Neuronal stem cell (in vitro differentiated cells): ENCODE data around the gene RPN2.
A peak's percentile ranks its signal among the peaks of the same experiment; 100 is the strongest.

Source experiments
- DNase-seq: peaks from one replicate; pipeline ENCODE4 v3.0.0-alpha.2; 2013; ENCODE audit warnings: low spot score
- H2AFZ ChIP-seq: one replicate; pipeline ENCODE4 v1.6.1; 2013; ENCODE audit warnings: mild to moderate bottlenecking, low read length, inconsistent platforms
- H2AK5ac ChIP-seq: 2 replicates; pipeline ENCODE4 v1.6.1; 2013; ENCODE audit warnings: low read depth, mild to moderate bottlenecking, inconsistent platforms, low read length, moderate library complexity, mixed read lengths
- H2BK120ac ChIP-seq: 2 replicates; pipeline ENCODE4 v1.6.1; 2013; ENCODE audit warnings: low read depth, mild to moderate bottlenecking, inconsistent platforms, low read length, moderate library complexity, mixed read lengths
- H2BK12ac ChIP-seq: one replicate; pipeline ENCODE4 v1.6.1; 2013; ENCODE audit warnings: low read length, inconsistent platforms
- H2BK15ac ChIP-seq: 2 replicates; pipeline ENCODE4 v1.6.1; 2013; ENCODE audit warnings: mild to moderate bottlenecking, low read length, inconsistent platforms, mixed read lengths
- H2BK5ac ChIP-seq: one replicate; pipeline ENCODE4 v1.6.1; 2013; ENCODE audit warnings: inconsistent platforms, mild to moderate bottlenecking, low read length, moderate library complexity
- H3K14ac ChIP-seq: one replicate; pipeline ENCODE4 v1.6.1; 2013; ENCODE audit warnings: low read length, inconsistent platforms
- H3K18ac ChIP-seq: 2 replicates; pipeline ENCODE4 v1.6.1; 2013; ENCODE audit warnings: low read length, inconsistent platforms
- H3K23ac ChIP-seq: 2 replicates; pipeline ENCODE4 v1.6.1; 2013; ENCODE audit warnings: low read depth, mild to moderate bottlenecking, mixed read lengths, low read length, inconsistent platforms; ENCODE audit not compliant: poor library complexity
- H3K27ac ChIP-seq: replicated peaks from 3 replicates; pipeline ENCODE4 v1.5.1; 2013; ENCODE audit warnings: low read length, inconsistent platforms
- H3K27me3 ChIP-seq, 3 experiments: 2 replicates each; pipeline ENCODE4 v1.6.1; 2013; ENCODE audit warnings: low read length in 3 of 3, mild to moderate bottlenecking in 2 of 3, inconsistent platforms in 1 of 3, low read depth in 1 of 3, mixed read lengths in 1 of 3, moderate library complexity in 1 of 3; ENCODE audit not compliant: control insufficient read depth in 3 of 3, insufficient read depth in 3 of 3
- H3K36me3 ChIP-seq, 2 donors: replicated peaks in 1 of 2; 2 replicates each; pipeline ENCODE4 v1.6.1; 2013; ENCODE audit warnings: low read length in 2 of 2; ENCODE audit not compliant: control insufficient read depth in 2 of 2, insufficient read depth in 2 of 2
- H3K4ac ChIP-seq: 2 replicates; pipeline ENCODE4 v1.6.1; 2013; ENCODE audit warnings: inconsistent platforms, mild to moderate bottlenecking, low read length, moderate library complexity
- H3K4me1 ChIP-seq, 2 donors: 1 replicate in 1 of 2; 2 replicates in 1 of 2; pipeline ENCODE4 v1.6.1; 2013; ENCODE audit warnings: low read length in 2 of 2, low read depth in 1 of 2; ENCODE audit not compliant: control insufficient read depth in 2 of 2, insufficient read depth in 1 of 2
- H3K4me2 ChIP-seq: one replicate; pipeline ENCODE4 v1.6.1; 2013; ENCODE audit warnings: mild to moderate bottlenecking, low read length, inconsistent platforms; ENCODE audit not compliant: insufficient read depth, poor library complexity, severe bottlenecking
- H3K4me3 ChIP-seq, 2 donors: 2 replicates each; pipeline ENCODE4 v1.5.1; 2013; ENCODE audit warnings: low read length in 2 of 2, mild to moderate bottlenecking in 2 of 2, inconsistent platforms in 1 of 2, moderate library complexity in 1 of 2
- H3K79me1 ChIP-seq: one replicate; pipeline ENCODE4 v1.6.1; 2013; ENCODE audit warnings: low read depth, mild to moderate bottlenecking, inconsistent platforms, low read length, moderate library complexity
- H3K9ac ChIP-seq: one replicate; pipeline ENCODE4 v1.6.1; 2013; ENCODE audit warnings: mild to moderate bottlenecking, low read depth, low read length, inconsistent platforms; ENCODE audit not compliant: poor library complexity
- H3K9me3 ChIP-seq, 2 donors: replicated peaks in 1 of 2; 2 replicates each; pipeline versions ENCODE3 to v1.6.1; 2013; ENCODE audit warnings: low read length in 2 of 2, mild to moderate bottlenecking in 2 of 2, inconsistent platforms in 1 of 2, low read depth in 1 of 2, mixed read lengths in 1 of 2, moderate library complexity in 1 of 2; ENCODE audit not compliant: control insufficient read depth in 2 of 2, insufficient read depth in 1 of 2
- H4K8ac ChIP-seq: one replicate; pipeline ENCODE4 v1.6.1; 2013; ENCODE audit warnings: low read depth, mild to moderate bottlenecking, inconsistent platforms, low read length, moderate library complexity
- H4K91ac ChIP-seq: one replicate; pipeline ENCODE4 v1.6.1; 2013; ENCODE audit warnings: low read length, low read depth, mild to moderate bottlenecking, inconsistent platforms; ENCODE audit not compliant: poor library complexity
- WGBS, 2 donors: extraction: QIAGEN DNeasy Blood & Tissue Kit; methylation state at CpG; one replicate each; pipeline ENCODE4 v1.1.7; 2013; ENCODE audit warnings: missing lambda C conversion rate in 2 of 2, mixed read lengths in 1 of 2; ENCODE audit not compliant: insufficient read length in 2 of 2, insufficient replicate concordance in 1 of 2; ENCODE audit errors: extremely low coverage in 2 of 2; 5-methylcytosine and 5-hydroxymethylcytosine counted together

Gene RPN2

GRCh38 chr20:37259031-37259430 lies 79.9 kb downstream of the RPN2 start:
- Histone ChIP-seq H2BK15ac (no peak overlapping the region), H3K4me3 (no peak overlapping the region), H3K14ac (no peak overlapping the region), H2AK5ac (peak overlapping the region; percentile 29), H3K23ac (no peak overlapping the region), H2BK5ac (peak overlapping the region; percentile 83), H3K4me2 (no peak overlapping the region), H3K36me3 (no peaks in the 10 kb centered on the region), H3K27ac (peak overlapping the region; percentile 86), H3K4me1 (peaks cover 14 to 32% of the 10 kb centered on the region in 2 donors), H4K91ac (no peak overlapping the region), H3K4ac (no peak overlapping the region), H4K8ac (no peak overlapping the region), H2BK12ac (no peak overlapping the region), H3K18ac (peak overlapping the region; percentile 73), H3K27me3 (no peaks in the 10 kb centered on the region), H2AFZ (peak overlapping the region; percentile 83), H3K9me3 (peaks cover 2 to 4% of the 10 kb centered on the region in 2 donors), H3K79me1 (no peaks in the 10 kb centered on the region), H3K9ac (no peak overlapping the region), H2BK120ac (peak overlapping the region; percentile 12)
- DNase-seq: no peak
- no CpG with 5 or more reads among the region's 11 CpGs for WGBS, 2 donors

DNA sequence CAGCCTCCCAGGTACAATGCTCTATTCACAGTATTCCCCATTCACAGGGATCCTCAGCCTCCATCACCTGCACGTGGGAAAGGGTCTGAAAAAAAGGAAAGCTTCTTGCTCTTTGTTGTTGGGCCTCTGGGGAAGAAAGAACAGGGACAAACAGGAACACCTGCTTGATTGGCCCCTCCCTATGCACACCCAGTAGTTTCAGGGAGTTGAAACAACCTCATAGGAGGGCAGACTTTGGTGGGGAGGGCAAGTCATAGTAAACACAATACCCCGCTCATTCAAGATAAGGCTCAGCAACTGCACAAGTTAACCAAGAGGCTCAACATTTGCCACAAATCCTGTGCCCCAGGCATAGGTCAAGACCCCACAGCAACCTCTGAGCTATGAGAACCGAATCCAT lies 80.7 kb downstream of the RPN2 start:
- Histone ChIP-seq H3K23ac (no peak overlapping the region), H3K27ac (peak overlapping the region; percentile 86), H2BK5ac (peak overlapping the region; percentile 83), H2AK5ac (peak overlapping the region; percentile 29), H3K14ac (no peak overlapping the region), H3K4me3 (no peak overlapping the region), H3K4me1 (peaks cover 14 to 32% of the 10 kb centered on the region in 2 donors), H2BK15ac (no peak overlapping the region), H3K79me1 (no peaks in the 10 kb centered on the region), H3K4me2 (no peak overlapping the region), H3K36me3 (no peaks in the 10 kb centered on the region), H3K4ac (no peak overlapping the region), H3K18ac (no peak overlapping the region), H2AFZ (peak overlapping the region; percentile 83), H3K27me3 (no peaks in the 10 kb centered on the region), H2BK120ac (no peak overlapping the region), H2BK12ac (no peak overlapping the region), H4K91ac (no peak overlapping the region), H3K9ac (no peak overlapping the region), H4K8ac (no peak overlapping the region), H3K9me3 (no peaks in the 10 kb centered on the region)
- no peak for DNase-seq
- no CpG with 5 or more reads among the region's 3 CpGs for WGBS, 2 donors

- Histone ChIP-seq H3K4me3 (no peak overlapping the region), H3K14ac (no peak overlapping the region), H2AFZ (peak overlapping the region; percentile 18), H2BK15ac (no peak overlapping the region), H3K79me1 (no peaks in the 10 kb centered on the region), H3K9me3 (no peaks in the 10 kb centered on the region), H3K27ac (no peak overlapping the region), H3K27me3 (no peaks in the 10 kb centered on the region), H2BK12ac (no peak overlapping the region), H2BK120ac (no peak overlapping the region), H4K91ac (no peak overlapping the region), H4K8ac (no peak overlapping the region), H3K23ac (no peak overlapping the region), H3K4me2 (no peak overlapping the region), H2BK5ac (peak overlapping the region; percentile 55), H3K4me1 (peaks cover 14 to 32% of the 10 kb centered on the region in 2 donors), H3K36me3 (no peaks in the 10 kb centered on the region), H3K18ac (peak overlapping the region; percentile 31), H3K9ac (no peak overlapping the region), H3K4ac (no peak overlapping the region), H2AK5ac (peak overlapping the region; percentile 30)
- WGBS, 2 donors: no CpG with 5 or more reads among the region's 4 CpGs
- no peak for DNase-seq
Observed at GRCh38 chr20:37260923-37261322, 81.8 kb downstream of the RPN2 start.

- Histone ChIP-seq H3K79me1 (no peaks in the 10 kb centered on the region), H3K4me3 (no peak within 1 kb of the TSS), H3K36me3 (no peaks in the 10 kb centered on the region), H3K4me2 (no peak within 1 kb of the TSS), H3K27ac (no peak within 1 kb of the TSS), H4K91ac (no peak within 1 kb of the TSS), H2AK5ac (peak within 1 kb of the TSS; percentile 30), H3K9me3 (no peaks in the 10 kb centered on the region), H4K8ac (no peak within 1 kb of the TSS), H3K18ac (peak within 1 kb of the TSS; percentile 38), H2BK12ac (peak within 1 kb of the TSS; percentile 1), H3K4me1 (peaks cover 14 to 32% of the 10 kb centered on the region in 2 donors), H3K4ac (no peak within 1 kb of the TSS), H3K27me3 (no peaks in the 10 kb centered on the region), H3K9ac (no peak within 1 kb of the TSS), H2BK15ac (no peak within 1 kb of the TSS), H2BK5ac (peak within 1 kb of the TSS; percentile 55), H3K23ac (no peak within 1 kb of the TSS), H2BK120ac (peak within 1 kb of the TSS; percentile 29), H3K14ac (no peak within 1 kb of the TSS), H2AFZ (peak within 1 kb of the TSS; percentile 18)
- no peak for DNase-seq
- WGBS, 2 donors: no CpG with 5 or more reads among the region's 9 CpGs
Observed at GRCh38 chr20:37261714-37262113, 82.6 kb downstream of the RPN2 start, which contains the start of gene GHRH. Gene GHRH (minus strand): TSS chr20:37261814. CDS start chr20:37256889, 4,925 bp downstream.
